ENCODE data around the gene NELFCD. TPM values are rescaled to one million over a fixed set of nuclear protein-coding genes. Genes with fewer than 3 reads are reported as not detected.
A peak's percentile ranks its signal among the peaks of the same experiment; 100 is the strongest.

Gene NELFCD
- polyA plus RNA-seq, 1 experiment: 79.6 TPM

- POLR2A ChIA-PET: interaction anchor here (0.5 kb wide), 1 partner anchor 575 kb away, joined by 3 read pairs; no protein-coding TSS in a partner anchor
- H3K36me3 ChIP-seq (ENCODE audit: control insufficient read depth, insufficient read depth, low read length): peaks cover 2% of the 10 kb centered on the region
- CTCF ChIA-PET: interaction anchor here (1.1 to 1.2 kb wide), 2 partner anchors 14 to 162 kb away, joined by 3 read pairs; no protein-coding TSS in a partner anchor
- no peak for TF ChIP-seq CTCF (IDR thresholded peaks at IDR 0.05; ENCODE audit: insufficient read depth, low read depth, low read length)
- no peak for DNase-seq (ENCODE audit: low read depth)
- peak overlapping the region; percentile 75 for H3K4me3 ChIP-seq (ENCODE audit: low read depth, low read length)
- no peaks in the 10 kb centered on the region for H3K27me3 ChIP-seq (ENCODE audit: control insufficient read depth, insufficient read depth, low read length)
Observed at GRCh38 chr20:59030911-59031563, 50.0 kb downstream of the NELFCD start.

DNA sequence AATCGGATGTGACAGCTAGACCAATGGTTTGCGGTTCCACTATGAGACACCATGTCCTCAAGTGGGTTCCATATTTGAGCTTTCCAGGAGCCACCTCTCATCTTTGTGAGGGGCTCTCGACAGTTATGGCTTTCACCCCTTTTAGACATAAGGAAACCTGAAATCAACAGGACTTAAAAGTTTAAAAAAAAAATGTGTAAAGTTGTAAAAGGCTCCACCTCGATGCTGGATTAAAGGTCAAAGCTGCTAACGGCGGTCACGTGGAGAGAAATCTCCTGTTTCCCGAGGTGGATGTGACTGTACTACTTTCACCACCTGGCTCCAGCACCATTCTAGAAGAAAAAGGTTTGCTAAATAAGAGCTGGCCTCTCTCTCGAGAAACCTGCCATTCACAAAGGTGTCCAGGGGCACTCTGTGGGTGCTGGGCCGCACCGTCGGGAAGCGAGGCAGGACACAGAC is 50.5 kb downstream of the NELFCD start:
- Histone ChIP-seq H3K27me3 (ENCODE audit: control insufficient read depth, insufficient read depth, low read length) (no peaks in the 10 kb centered on the region), H3K36me3 (ENCODE audit: control insufficient read depth, insufficient read depth, low read length) (peaks cover 6% of the 10 kb centered on the region), H3K4me3 (ENCODE audit: low read depth, low read length) (peak overlapping the region; percentile 75)
- no peak for TF ChIP-seq CTCF (IDR thresholded peaks at IDR 0.05; ENCODE audit: insufficient read depth, low read depth, low read length)
- CTCF ChIA-PET: interaction anchor here (0.6 to 1.2 kb wide), 4 partner anchors 12 to 721 kb away, joined by 3 to 4 read pairs (median 3); no protein-coding TSS in a partner anchor
- no peak for DNase-seq (ENCODE audit: low read depth)
- POLR2A ChIA-PET: interaction anchor here (0.5 kb wide), 1 partner anchor 575 kb away, joined by 3 read pairs; no protein-coding TSS in a partner anchor

GRCh38 chr20:59032023-59032712 is 51.1 kb downstream of the NELFCD start, which contains the start of gene ATP5F1E:
Gene ATP5F1E (minus strand): TSS chr20:59032335. CDS start chr20:59032251, 84 bp downstream.
- peak within 1 kb of the TSS; percentile 75 for H3K4me3 ChIP-seq (ENCODE audit: low read depth, low read length)
- peak; percentile 68 for DNase-seq (ENCODE audit: low read depth)
- POLR2A ChIA-PET: no interaction called here
- TF ChIP-seq CTCF (IDR thresholded peaks at IDR 0.05; ENCODE audit: insufficient read depth, low read depth, low read length): no peak
- peaks cover 7% of the 10 kb centered on the region for H3K36me3 ChIP-seq (ENCODE audit: control insufficient read depth, insufficient read depth, low read length)
- CTCF ChIA-PET: interaction anchor here (0.6 to 1.5 kb wide), 6 partner anchors 9 to 721 kb away, joined by 3 to 6 read pairs (median 4); no protein-coding TSS in a partner anchor
- no peaks in the 10 kb centered on the region for H3K27me3 ChIP-seq (ENCODE audit: control insufficient read depth, insufficient read depth, low read length)

DNA sequence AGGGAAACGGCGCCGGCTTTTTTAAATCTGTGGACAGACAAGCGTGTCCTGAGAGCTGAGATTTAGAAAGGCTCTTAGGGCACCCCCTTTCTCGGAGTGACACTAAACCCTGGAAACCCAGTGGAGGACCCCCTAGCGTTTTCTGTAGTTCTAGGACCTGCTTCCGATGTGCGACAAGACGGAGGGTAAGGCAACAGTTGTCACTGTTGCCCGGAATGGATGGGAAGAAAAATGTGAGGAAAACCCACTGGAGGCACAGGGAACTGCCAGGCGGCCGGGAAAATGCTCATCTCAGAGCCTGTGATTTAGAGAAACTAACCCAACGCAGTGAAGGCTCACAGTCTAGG is 51.6 kb downstream of the NELFCD start:
- Histone ChIP-seq H3K27me3 (ENCODE audit: control insufficient read depth, insufficient read depth, low read length) (no peaks in the 10 kb centered on the region), H3K4me3 (ENCODE audit: low read depth, low read length) (peak overlapping the region; percentile 75), H3K36me3 (ENCODE audit: control insufficient read depth, insufficient read depth, low read length) (peaks cover 11% of the 10 kb centered on the region)
- CTCF ChIA-PET: interaction anchor here (1.0 to 1.5 kb wide), 3 partner anchors 9 to 190 kb away, joined by 3 to 6 read pairs (median 4); no protein-coding TSS in a partner anchor
- TF ChIP-seq CTCF (IDR thresholded peaks at IDR 0.05; ENCODE audit: insufficient read depth, low read depth, low read length): peak; percentile 29; the same call in 1 of the 2 replicates
- POLR2A ChIA-PET: no interaction called here
- DNase-seq (ENCODE audit: low read depth): no peak

- H3K27me3 ChIP-seq (ENCODE audit: control insufficient read depth, insufficient read depth, low read length): no peaks in the 10 kb centered on the region
- H3K4me3 ChIP-seq (ENCODE audit: low read depth, low read length): no peak overlapping the region
- ChIA-PET CTCF (interaction anchor here (1.5 kb wide), 1 partner anchor 189 kb away, joined by 4 read pairs; no protein-coding TSS in a partner anchor), POLR2A (no interaction called here)
- DNase-seq (ENCODE audit: low read depth): no peak
- TF ChIP-seq CTCF (IDR thresholded peaks at IDR 0.05; ENCODE audit: insufficient read depth, low read depth, low read length): no peak
- peaks cover 13% of the 10 kb centered on the region for H3K36me3 ChIP-seq (ENCODE audit: control insufficient read depth, insufficient read depth, low read length)
Observed at GRCh38 chr20:59033093-59033492, 52.0 kb downstream of the NELFCD start.

Data from BJ (cell line).